H1 (cell line): Measurements from ENCODE around the gene NOP16. TPM values are rescaled to one million over a fixed set of nuclear protein-coding genes. Genes with fewer than 3 reads are reported as not detected.

Experiments
- CTCF ChIA-PET: fragments of 300-600 bp; sonication (Branson Sonifier 250); formaldehyde crosslinking; loops from one replicate; lab custom pipeline; 2021; ENCODE audit not compliant: partially characterized antibody; lab: Charles Lee
- POLR2A ChIA-PET: fragments of 300-600 bp; sonication (Branson Sonifier 250); formaldehyde crosslinking; loops from one replicate; lab custom pipeline; 2021; ENCODE audit warnings: inconsistent platforms; ENCODE audit not compliant: partially characterized antibody; lab: Charles Lee
- DNase-seq, 2 experiments: peaks; one replicate each; pipeline versions ENCODE4 v3.0.0 to v3.0.0-alpha.2; 2010 to 2022; ENCODE audit warnings: low spot score in 2 of 2, low read depth in 1 of 2, mixed read lengths in 1 of 2
- FAIRE-seq: peaks from 2 replicates; lab custom pipeline; 2011; peaks lifted over from hg19 to GRCh38; lab: Jason Lieb, UNC
- H2AFZ ChIP-seq: 2 replicates; pipeline ENCODE4 v1.8.1; 2012; ENCODE audit warnings: low read length, inconsistent platforms
- H2AK5ac ChIP-seq: 2 replicates; pipeline ENCODE4 v1.6.1; 2013; ENCODE audit warnings: low read depth, low read length
- H2BK120ac ChIP-seq: replicated peaks from 2 replicates; pipeline ENCODE3; 2013; ENCODE audit warnings: low read depth, low read length, inconsistent platforms
- H2BK12ac ChIP-seq: 2 replicates; pipeline ENCODE4 v1.6.1; 2013; ENCODE audit warnings: low read depth, low read length
- H2BK15ac ChIP-seq: 2 replicates; pipeline ENCODE4 v1.6.1; 2013; ENCODE audit warnings: low read length
- H2BK20ac ChIP-seq: 2 replicates; pipeline ENCODE4 v1.6.1; 2013; ENCODE audit warnings: low read length
- H2BK5ac ChIP-seq: 2 replicates; pipeline ENCODE4 v1.6.1; 2013; ENCODE audit warnings: low read depth, low read length
- H3K14ac ChIP-seq: 2 replicates; pipeline ENCODE4 v1.6.1; 2013; ENCODE audit warnings: inconsistent platforms; ENCODE audit not compliant: insufficient read length
- H3K18ac ChIP-seq: 2 replicates; pipeline ENCODE4 v1.6.1; 2013; ENCODE audit warnings: low read length; ENCODE audit errors: extremely low read depth
- H3K23ac ChIP-seq: 2 replicates; pipeline ENCODE4 v1.6.1; 2013; ENCODE audit warnings: inconsistent platforms; ENCODE audit not compliant: insufficient read length
- H3K23me2 ChIP-seq: 2 replicates; pipeline ENCODE4 v1.6.1; 2013; ENCODE audit warnings: low read depth, low read length
- H3K27ac ChIP-seq: 2 replicates; pipeline ENCODE4 v1.6.1; 2011; ENCODE audit warnings: low read depth, low read length, inconsistent platforms
- H3K27me3 ChIP-seq, 4 experiments: replicated peaks in 1 of 4; 1 replicate in 1 of 4; 2 replicates in 3 of 4; pipeline versions ENCODE4 v1.6.1 to v1.8.1; 2011 to 2013; ENCODE audit warnings: low read length in 3 of 4, mild to moderate bottlenecking in 3 of 4, inconsistent platforms in 2 of 4, mixed read lengths in 2 of 4, moderate library complexity in 1 of 4; ENCODE audit not compliant: control insufficient read depth in 3 of 4, insufficient read depth in 3 of 4; ENCODE audit errors: extremely low read depth in 1 of 4
- H3K36me3 ChIP-seq, 4 experiments: 2 replicates each; pipeline versions ENCODE4 v1.6.1 to v1.8.1; 2011 to 2013; ENCODE audit warnings: mild to moderate bottlenecking in 4 of 4, low read length in 3 of 4, moderate library complexity in 2 of 4, control low read depth in 1 of 4, inconsistent platforms in 1 of 4; ENCODE audit not compliant: insufficient read depth in 4 of 4, control insufficient read depth in 2 of 4
- H3K4ac ChIP-seq: replicated peaks from 2 replicates; pipeline ENCODE3; 2013; ENCODE audit warnings: low read length, low read depth, mixed read lengths, inconsistent platforms; ENCODE audit not compliant: insufficient read length
- H3K4me1 ChIP-seq, 4 experiments: replicated peaks in 1 of 4; 1 replicate in 1 of 4; 2 replicates in 3 of 4; pipeline versions ENCODE4 v1.6.1 to v1.8.1; 2011 to 2013; ENCODE audit warnings: low read length in 3 of 4, inconsistent platforms in 2 of 4, mixed read lengths in 1 of 4; ENCODE audit not compliant: insufficient read depth in 4 of 4, control insufficient read depth in 3 of 4
- H3K4me2 ChIP-seq, 2 experiments: 2 replicates each; pipeline versions ENCODE4 v1.6.1 to v1.8.1; 2011 to 2013; ENCODE audit warnings: low read depth in 2 of 2, low read length in 2 of 2, control low read depth in 1 of 2, inconsistent platforms in 1 of 2, mild to moderate bottlenecking in 1 of 2; ENCODE audit not compliant: insufficient read depth in 1 of 2
- H3K4me3 ChIP-seq, 4 experiments: fragments of 200-600, 300-600 bp in 1 of 4; sonication (generic), shearing (Covaris generic), sonication (Bioruptor Twin) in 1 of 4; 2 replicates each; pipeline versions ENCODE4 v1.5.1 to v1.8.1; 2011 to 2016; ENCODE audit warnings: low read length in 4 of 4, low read depth in 3 of 4, control low read depth in 2 of 4, inconsistent platforms in 2 of 4, mild to moderate bottlenecking in 2 of 4, mixed read lengths in 1 of 4, moderate library complexity in 1 of 4; ENCODE audit not compliant: insufficient read depth in 2 of 4; ENCODE audit errors: extremely low read depth in 1 of 4
- H3K56ac ChIP-seq: replicated peaks from 2 replicates; pipeline ENCODE3; 2013; ENCODE audit warnings: low read depth, mild to moderate bottlenecking, mixed read lengths, low read length, inconsistent platforms; ENCODE audit not compliant: insufficient read length
- H3K79me1 ChIP-seq: 2 replicates; pipeline ENCODE4 v1.6.1; 2013; ENCODE audit warnings: low read depth, low read length, control low read depth
- H3K79me2 ChIP-seq, 2 experiments: 2 replicates each; pipeline versions ENCODE4 v1.6.1 to v1.8.1; 2012 to 2013; ENCODE audit warnings: low read length in 2 of 2, mild to moderate bottlenecking in 2 of 2, inconsistent platforms in 1 of 2; ENCODE audit not compliant: insufficient read depth in 2 of 2, control insufficient read depth in 1 of 2
- H3K9ac ChIP-seq, 4 experiments: replicated peaks in 1 of 4; 1 replicate in 1 of 4; 2 replicates in 3 of 4; pipeline versions ENCODE4 v1.6.1 to v1.8.1; 2011 to 2013; ENCODE audit warnings: low read depth in 3 of 4, low read length in 3 of 4, control low read depth in 2 of 4, mild to moderate bottlenecking in 2 of 4, moderate library complexity in 2 of 4, inconsistent platforms in 1 of 4; ENCODE audit errors: extremely low read depth in 1 of 4
- H3K9me3 ChIP-seq, 2 experiments: 2 replicates each; pipeline versions ENCODE4 v1.6.1 to v1.8.1; 2012 to 2013; ENCODE audit warnings: mild to moderate bottlenecking in 2 of 2, moderate library complexity in 2 of 2, control low read depth in 1 of 2, inconsistent platforms in 1 of 2, low read depth in 1 of 2, low read length in 1 of 2, mixed read lengths in 1 of 2; ENCODE audit not compliant: insufficient read depth in 2 of 2
- H4K20me1 ChIP-seq, 2 experiments: replicated peaks in 1 of 2; 2 replicates each; pipeline versions ENCODE3 to v1.8.1; 2011 to 2013; ENCODE audit warnings: inconsistent platforms in 2 of 2, low read length in 2 of 2, mild to moderate bottlenecking in 1 of 2; ENCODE audit not compliant: insufficient read depth in 2 of 2, control insufficient read depth in 1 of 2
- H4K5ac ChIP-seq: 2 replicates; pipeline ENCODE4 v1.6.1; 2013; ENCODE audit warnings: low read length, low read depth, mixed read lengths, inconsistent platforms; ENCODE audit not compliant: insufficient read length
- H4K8ac ChIP-seq: 2 replicates; pipeline ENCODE4 v1.8.0; 2013; ENCODE audit warnings: mild to moderate bottlenecking, moderate library complexity, low read length, inconsistent platforms; ENCODE audit not compliant: insufficient read depth; ENCODE audit errors: extremely low read depth
- H4K91ac ChIP-seq: replicated peaks from 2 replicates; pipeline ENCODE3; 2013; ENCODE audit warnings: low read length, mixed read lengths, inconsistent platforms; ENCODE audit not compliant: insufficient read length
- ATF2 ChIP-seq: IDR thresholded peaks from 2 replicates; pipeline ENCODE4 v1.6.1; 2012; ENCODE audit warnings: low read length, inconsistent platforms
- BCL11A ChIP-seq, 2 experiments: IDR thresholded peaks; one replicate each; pipeline ENCODE4 v1.6.1; 2011; ENCODE audit warnings: low read depth in 2 of 2, low read length in 2 of 2, mild to moderate bottlenecking in 2 of 2
- CEBPB ChIP-seq: IDR thresholded peaks from 2 replicates; pipeline ENCODE4 v1.6.1; 2012; ENCODE audit warnings: low read depth, low read length
- HDAC6 ChIP-seq: IDR thresholded peaks from one replicate; pipeline ENCODE4 v1.7.1; 2012; ENCODE audit warnings: low read depth, mild to moderate bottlenecking, inconsistent platforms, low read length, moderate library complexity
- NRF1 ChIP-seq: IDR thresholded peaks from 2 replicates; pipeline ENCODE4 v1.6.1; 2011; ENCODE audit warnings: mild to moderate bottlenecking, low read depth, low read length, improper control_type of control experiment
- RBBP5 ChIP-seq: IDR thresholded peaks from 2 replicates; pipeline ENCODE4 v1.7.1; 2012; ENCODE audit warnings: low read depth, mild to moderate bottlenecking, inconsistent platforms, low read length, moderate library complexity, borderline replicate concordance
- RNF2 ChIP-seq: fragments of 200-900, 300-1000 bp; sonication (generic); IDR thresholded peaks from 2 replicates; pipeline ENCODE4 v1.7.1; 2016; ENCODE audit warnings: borderline replicate concordance, low read depth, mild to moderate bottlenecking, antibody characterized with exemption, low read length; ENCODE audit not compliant: poor library complexity, severe bottlenecking; ENCODE audit errors: missing control alignments
- SAP30 ChIP-seq: fragments of 300-600 bp; sonication (generic); IDR thresholded peaks from 2 replicates; pipeline ENCODE4 v1.7.1; 2012; ENCODE audit warnings: low read length, moderate library complexity, mild to moderate bottlenecking, inconsistent platforms; ENCODE audit not compliant: insufficient read depth, insufficient replicate concordance
- TEAD4 ChIP-seq: IDR thresholded peaks from 2 replicates; pipeline ENCODE4 v1.6.1; 2012; ENCODE audit warnings: low read depth, low read length, inconsistent platforms, mixed read lengths
- WGBS, 2 experiments: shearing (Covaris generic) in 1 of 2; methylation state at CpG; one replicate each; pipeline versions ENCODE4 v1.1.6 to v1.1.7; 2013 to 2015; ENCODE audit warnings: low lambda C conversion rate in 2 of 2, mixed read lengths in 2 of 2, inconsistent platforms in 1 of 2, low coverage in 1 of 2, missing lambda C conversion rate in 1 of 2; ENCODE audit not compliant: insufficient replicate concordance in 2 of 2, insufficient coverage in 1 of 2, insufficient read length in 1 of 2; ENCODE audit errors: extremely low coverage in 1 of 2, missing lambda C conversion rate in 1 of 2; 5-methylcytosine and 5-hydroxymethylcytosine counted together
- polyA plus RNA-seq, 7 experiments: library from polyadenylated mRNA; depleted of rRNA in 3 of 7; stranded (reverse) in 5 of 7; unstranded in 2 of 7; fragments of >200 nt in 5 of 7; fragments of 200-250 nt in 2 of 7; gene quantifications; 1 replicate in 5 of 7; 2 replicates in 1 of 7; 4 replicates in 1 of 7; pipeline versions ENCODE4 v1.2.1 to v1.2.3, GENCODE V29; 2011 to 2013; ENCODE audit warnings: missing spikeins in 2 of 7, mixed read lengths in 2 of 7
- total RNA-seq: library from RNA; stranded (reverse); fragmentation: NEBNext Ultra II Directional; extraction: Animal tissue kit (Norgen Biotek cat#: 25700); gene quantifications from 2 replicates; pipeline ENCODE4 v1.2.1, GENCODE V29; 2021

Gene NOP16
- total and polyA plus RNA-seq, 2 of the 8 experiments (the other 6 are each of a cell fraction or from before 2014, with no cell fraction given), result 46.9 to 65.2 TPM

- Histone ChIP-seq H4K5ac (no peak overlapping the region), H4K20me1 (peaks cover 0 to 3% of the 10 kb centered on the region in 2 experiments), H4K91ac (no peak overlapping the region), H3K27me3 (peaks cover 0 to 5% (median 2%) of the 10 kb centered on the region in 4 experiments; a peak in 5 of 7 replicates), H2BK5ac (no peak overlapping the region), H3K4me1 (no peaks in the 10 kb centered on the region), H3K23me2 (peaks cover 3% of the 10 kb centered on the region; the same call in 1 of the 2 replicates), H3K9me3 (no peaks in the 10 kb centered on the region), H3K4ac (no peak overlapping the region), H3K79me1 (no peaks in the 10 kb centered on the region), H3K56ac (no peak overlapping the region), H3K4me3 (no peak overlapping the region), H3K79me2 (no peaks in the 10 kb centered on the region), H2BK20ac (no peak overlapping the region), H3K14ac (no peak overlapping the region), H3K9ac (no peak overlapping the region), H2BK15ac (no peak overlapping the region), H2AK5ac (no peak overlapping the region), H4K8ac (no peak overlapping the region), H2BK120ac (no peak overlapping the region), H2BK12ac (no peak overlapping the region), H3K4me2 (no peak overlapping the region), H3K27ac (no peak overlapping the region), H3K36me3 (peaks cover 0 to 6% (median 3%) of the 10 kb centered on the region in 4 experiments; a peak in 3 of 8 replicates), H3K18ac (no peak overlapping the region), H2AFZ (no peak overlapping the region), H3K23ac (no peak overlapping the region)
- WGBS, 2 experiments, result 88% methylated on average over 13 of the region's 13 CpGs; no CpG with 5 or more reads in 1 of the 2 experiments
- no peak for FAIRE-seq
- no peak for DNase-seq
- ChIA-PET POLR2A (interaction anchor here (1.2 to 10.1 kb wide), 3 partner anchors 10 to 164 kb away, joined by 3 to 93 read pairs (median 15); partner anchors contain the start of genes HIGD2A, KIAA1191 and NOP16), CTCF (interaction anchor here (1.0 to 1.1 kb wide), 2 partner anchors 17 to 642 kb away, joined by 3 to 4 read pairs; no protein-coding TSS in a partner anchor)
- TF ChIP-seq RNF2 (no peak), SAP30 (no peak), CEBPB (no peak), HDAC6 (no peak), NRF1 (no peak), RBBP5 (no peak), BCL11A (IDR thresholded peaks at IDR 0.05; ENCODE audit: low read depth in 2 of 2, low read length in 2 of 2) (no peak), TEAD4 (no peak), ATF2 (no peak)
Measured at GRCh38 chr5:176371621-176372539, 16.5 kb downstream of the NOP16 start.
